ENCODE data around the gene GRIA4.
A peak's percentile ranks its signal among the peaks of the same experiment; 100 is the strongest.

The GRIA4 gene

DNA sequence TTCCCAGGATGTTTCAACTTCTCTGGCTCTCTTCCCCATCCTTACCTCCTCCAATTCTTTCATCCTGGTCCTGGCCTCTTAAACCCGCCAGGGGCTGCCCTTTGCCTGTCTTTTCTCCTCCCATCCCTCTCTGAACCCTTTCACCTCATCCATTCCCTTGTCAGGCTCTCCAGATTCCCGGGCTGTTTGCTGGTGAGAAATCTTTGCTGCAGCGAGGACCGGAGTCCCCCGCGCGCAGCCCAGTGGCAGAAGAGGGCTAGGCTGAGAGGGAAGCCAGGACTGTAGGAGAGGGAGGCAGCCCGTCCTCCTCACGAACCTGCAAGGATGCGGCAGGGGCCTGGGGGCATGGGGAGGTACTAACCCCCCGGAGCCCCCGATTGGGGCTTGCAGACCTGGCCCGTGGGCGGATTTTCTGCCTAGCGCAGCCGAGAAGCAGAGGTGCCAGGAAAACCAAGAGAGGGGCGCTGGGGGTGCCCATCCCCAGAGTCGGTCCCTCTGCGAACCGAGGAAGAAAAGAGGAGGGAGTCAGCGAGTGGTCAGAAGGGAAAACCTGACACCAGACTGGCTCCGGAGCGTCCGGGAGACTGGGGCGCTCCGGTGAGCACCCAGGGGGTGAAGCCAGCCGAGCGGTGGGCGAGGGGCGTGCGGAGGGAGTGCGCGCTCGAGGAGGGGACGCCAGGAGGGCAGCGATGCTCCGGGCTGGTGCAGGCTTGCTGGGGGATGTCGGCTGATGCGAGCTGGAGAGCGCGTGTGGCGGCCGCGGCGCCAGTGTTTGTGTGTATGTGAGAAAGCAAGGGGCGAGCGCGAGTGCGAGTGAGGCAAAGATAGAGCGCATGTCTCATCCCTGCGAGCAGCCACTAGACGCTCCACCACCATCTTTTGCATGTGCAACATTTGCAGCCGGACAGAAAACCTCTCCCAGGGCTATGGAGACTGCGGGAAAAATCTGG, at the start of gene GRIA4:
Gene GRIA4, plus strand, starts transcription at position 242 of the 950 bp plus-strand sequence. CDS start 925 bp downstream, outside the sequence.
- in situ Hi-C loops (cut with HindIII; ENCODE audit: low sequenced_read_pairs) = no loop called here
- peak within 1 kb of the TSS; percentile 55 for H3K4me3 ChIP-seq (ENCODE audit: low read depth, low read length)
- no peak for DNase-seq (ENCODE audit: low read depth)
- TF ChIP-seq, protein P1, sequence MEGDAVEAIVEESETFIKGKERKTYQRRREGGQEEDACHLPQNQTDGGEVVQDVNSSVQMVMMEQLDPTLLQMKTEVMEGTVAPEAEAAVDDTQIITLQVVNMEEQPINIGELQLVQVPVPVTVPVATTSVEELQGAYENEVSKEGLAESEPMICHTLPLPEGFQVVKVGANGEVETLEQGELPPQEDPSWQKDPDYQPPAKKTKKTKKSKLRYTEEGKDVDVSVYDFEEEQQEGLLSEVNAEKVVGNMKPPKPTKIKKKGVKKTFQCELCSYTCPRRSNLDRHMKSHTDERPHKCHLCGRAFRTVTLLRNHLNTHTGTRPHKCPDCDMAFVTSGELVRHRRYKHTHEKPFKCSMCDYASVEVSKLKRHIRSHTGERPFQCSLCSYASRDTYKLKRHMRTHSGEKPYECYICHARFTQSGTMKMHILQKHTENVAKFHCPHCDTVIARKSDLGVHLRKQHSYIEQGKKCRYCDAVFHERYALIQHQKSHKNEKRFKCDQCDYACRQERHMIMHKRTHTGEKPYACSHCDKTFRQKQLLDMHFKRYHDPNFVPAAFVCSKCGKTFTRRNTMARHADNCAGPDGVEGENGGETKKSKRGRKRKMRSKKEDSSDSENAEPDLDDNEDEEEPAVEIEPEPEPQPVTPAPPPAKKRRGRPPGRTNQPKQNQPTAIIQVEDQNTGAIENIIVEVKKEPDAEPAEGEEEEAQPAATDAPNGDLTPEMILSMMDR (IDR thresholded peaks at IDR 0.05; ENCODE audit: low read depth, low read length, missing control alignments) = peak; percentile 22

DNA sequence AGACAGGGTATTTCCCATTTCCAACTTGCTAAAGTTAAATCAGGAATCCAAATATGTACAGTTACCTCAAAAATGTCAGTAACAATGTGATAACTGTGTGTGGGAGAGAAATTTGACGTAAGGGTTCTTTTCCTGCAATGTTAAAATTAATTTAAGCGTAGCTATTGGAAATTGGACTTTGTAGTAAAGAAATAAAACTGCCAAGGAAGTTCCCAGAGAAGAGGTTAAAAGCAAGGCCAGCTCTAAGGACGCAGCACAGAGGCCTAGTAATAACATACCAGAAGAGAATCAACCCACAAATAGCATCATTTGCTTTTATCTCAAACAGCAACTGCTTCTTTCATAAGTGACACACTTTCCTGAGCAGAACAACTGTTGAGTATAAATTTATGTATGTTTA, 36.8 kb upstream of the GRIA4 start:
- DNase-seq (ENCODE audit: low read depth) = no peak
- TF ChIP-seq, protein P1 (IDR thresholded peaks at IDR 0.05; ENCODE audit: low read depth, low read length, missing control alignments) = no peak
- H3K4me3 ChIP-seq (ENCODE audit: low read depth, low read length) = no peak overlapping the region
- in situ Hi-C loops (cut with HindIII; ENCODE audit: low sequenced_read_pairs) = no loop called here

DNA sequence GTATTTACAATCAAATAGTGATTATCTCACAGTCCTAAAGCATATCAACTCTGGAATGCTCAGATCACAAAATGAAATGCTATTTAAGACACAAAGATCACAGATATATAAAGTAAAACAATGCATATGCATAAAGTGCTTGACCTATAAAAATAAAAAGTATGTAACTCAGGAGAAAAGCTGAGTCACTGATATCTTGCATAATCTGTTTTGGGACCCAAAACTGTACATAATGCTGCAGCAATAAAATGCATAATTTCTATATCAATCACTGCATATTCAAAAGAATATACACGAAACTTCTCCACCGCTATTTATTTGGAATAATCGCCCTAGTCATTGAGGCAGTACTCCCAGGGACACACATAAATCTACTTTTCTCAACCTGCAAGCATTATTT, 34.9 kb upstream of the GRIA4 start:
- H3K4me3 ChIP-seq (ENCODE audit: low read depth, low read length) = no peak overlapping the region
- TF ChIP-seq, protein P1 (IDR thresholded peaks at IDR 0.05; ENCODE audit: low read depth, low read length, missing control alignments) = no peak
- DNase-seq (ENCODE audit: low read depth) = no peak
- in situ Hi-C loops (cut with HindIII; ENCODE audit: low sequenced_read_pairs) = no loop called here

- H3K4me3 ChIP-seq (ENCODE audit: low read depth, low read length) = no peak overlapping the region
- no peak for DNase-seq (ENCODE audit: low read depth)
- TF ChIP-seq, protein P1 (IDR thresholded peaks at IDR 0.05; ENCODE audit: low read depth, low read length, missing control alignments) = no peak
- in situ Hi-C loops (cut with HindIII; ENCODE audit: low sequenced_read_pairs) = no loop called here
Observed at GRCh38 chr11:105577641-105578040, 32.2 kb upstream of the GRIA4 start.

- no peak overlapping the region for H3K4me3 ChIP-seq (ENCODE audit: low read depth, low read length)
- in situ Hi-C loops (cut with HindIII; ENCODE audit: low sequenced_read_pairs) = no loop called here
- no peak for DNase-seq (ENCODE audit: low read depth)
- TF ChIP-seq, protein P1 (IDR thresholded peaks at IDR 0.05; ENCODE audit: low read depth, low read length, missing control alignments) = no peak
Observed at GRCh38 chr11:105579111-105579510, 30.8 kb upstream of the GRIA4 start.

GRCh38 chr11:105582497-105582896, 27.4 kb upstream of the GRIA4 start:
- in situ Hi-C loops (cut with HindIII; ENCODE audit: low sequenced_read_pairs) = no loop called here
- H3K4me3 ChIP-seq (ENCODE audit: low read depth, low read length) = no peak overlapping the region
- DNase-seq (ENCODE audit: low read depth) = peak; percentile 4
- TF ChIP-seq, protein P1 (IDR thresholded peaks at IDR 0.05; ENCODE audit: low read depth, low read length, missing control alignments) = no peak
